GM20000 (cell line): Measurements from ENCODE around the gene FYB1.

Source experiments
- DNase-seq: peaks from one replicate; pipeline ENCODE4 v3.0.0; 2012; ENCODE audit warnings: low spot score
- TF ChIP-seq, protein P1 (sequence below): IDR thresholded peaks from 2 replicates; pipeline ENCODE4 v1.5.1; 2012; ENCODE audit warnings: mild to moderate bottlenecking, control low read depth; ENCODE audit errors: extremely low read depth, missing control alignments

The FYB1 gene

GRCh38 chr5:39082995-39083394 is 136.4 kb downstream of the FYB1 start:
- DNase-seq, result no peak
- TF ChIP-seq, protein P1, sequence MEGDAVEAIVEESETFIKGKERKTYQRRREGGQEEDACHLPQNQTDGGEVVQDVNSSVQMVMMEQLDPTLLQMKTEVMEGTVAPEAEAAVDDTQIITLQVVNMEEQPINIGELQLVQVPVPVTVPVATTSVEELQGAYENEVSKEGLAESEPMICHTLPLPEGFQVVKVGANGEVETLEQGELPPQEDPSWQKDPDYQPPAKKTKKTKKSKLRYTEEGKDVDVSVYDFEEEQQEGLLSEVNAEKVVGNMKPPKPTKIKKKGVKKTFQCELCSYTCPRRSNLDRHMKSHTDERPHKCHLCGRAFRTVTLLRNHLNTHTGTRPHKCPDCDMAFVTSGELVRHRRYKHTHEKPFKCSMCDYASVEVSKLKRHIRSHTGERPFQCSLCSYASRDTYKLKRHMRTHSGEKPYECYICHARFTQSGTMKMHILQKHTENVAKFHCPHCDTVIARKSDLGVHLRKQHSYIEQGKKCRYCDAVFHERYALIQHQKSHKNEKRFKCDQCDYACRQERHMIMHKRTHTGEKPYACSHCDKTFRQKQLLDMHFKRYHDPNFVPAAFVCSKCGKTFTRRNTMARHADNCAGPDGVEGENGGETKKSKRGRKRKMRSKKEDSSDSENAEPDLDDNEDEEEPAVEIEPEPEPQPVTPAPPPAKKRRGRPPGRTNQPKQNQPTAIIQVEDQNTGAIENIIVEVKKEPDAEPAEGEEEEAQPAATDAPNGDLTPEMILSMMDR, result no peak

- TF ChIP-seq, protein P1, result peak; percentile 82
Observed at GRCh38 chr5:39080597-39081204, 138.7 kb downstream of the FYB1 start.

DNA sequence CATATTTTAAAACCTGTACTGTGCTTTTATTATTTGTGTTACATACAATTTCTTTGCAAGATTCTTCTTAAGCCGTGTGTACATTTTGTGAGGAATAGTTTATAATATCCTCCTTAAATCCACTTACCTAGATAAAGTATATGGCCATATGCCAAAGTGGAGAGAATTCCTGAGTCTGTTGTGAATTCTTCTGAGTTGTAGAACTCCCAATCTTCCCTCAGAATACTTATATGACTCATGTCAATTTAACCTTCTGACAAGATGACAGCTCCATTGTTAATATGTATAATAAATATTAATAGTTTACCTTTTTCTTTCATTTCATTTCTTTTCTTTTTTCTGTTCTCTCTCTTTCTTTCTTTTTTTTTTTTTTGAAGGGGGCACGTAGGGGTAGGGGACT is 139.2 kb downstream of the FYB1 start:
- no peak for DNase-seq
- TF ChIP-seq, protein P1, result no peak

More at GRCh38 chr5:39080597-39081204, 138.7 kb downstream of the FYB1 start:
- peak; percentile 56 for DNase-seq

- TF ChIP-seq, protein P1, result no peak
- no peak for DNase-seq
Observed at GRCh38 chr5:39079147-39079546, 140.2 kb downstream of the FYB1 start.

- TF ChIP-seq, protein P1, result no peak
- DNase-seq, result peak; percentile 56
Observed at GRCh38 chr5:39076757-39077728, 142.3 kb downstream of the FYB1 start.

DNA sequence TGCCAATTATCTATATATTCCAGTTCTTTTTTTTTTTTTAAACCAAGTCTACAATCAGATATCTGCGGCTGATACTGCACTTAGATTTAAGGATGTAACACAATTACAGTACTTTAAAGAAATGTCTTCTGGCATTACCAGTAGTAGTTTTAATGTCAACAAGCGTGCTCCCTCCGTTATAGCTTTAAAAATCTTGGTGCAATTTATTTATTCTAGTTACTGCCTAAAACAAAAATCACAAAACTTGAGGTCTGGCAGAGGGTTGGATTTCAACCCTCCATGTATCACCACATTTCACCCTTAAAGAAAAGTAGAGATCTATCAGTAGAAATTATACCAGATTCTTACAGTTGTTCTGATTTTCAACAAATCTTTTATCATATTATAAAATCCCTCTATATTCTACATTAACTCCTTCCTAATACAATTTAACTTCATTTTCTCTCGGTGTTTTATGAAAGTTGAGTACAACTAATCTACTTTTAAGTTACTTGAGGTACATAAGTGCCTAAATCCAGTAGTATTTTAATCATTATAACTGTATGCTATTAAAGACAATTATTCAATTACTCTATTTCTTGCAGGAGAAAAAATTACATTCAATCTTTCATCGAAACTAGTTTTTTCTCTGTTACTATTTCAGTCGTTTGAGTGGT is 143.1 kb downstream of the FYB1 start:
- no peak for DNase-seq
- TF ChIP-seq, protein P1, result no peak
